Left ventricle myocardium inferior (tissue), 1 donor: Measurements from ENCODE around the gene ELF5. TPM values are rescaled to one million over a fixed set of nuclear protein-coding genes. Genes with fewer than 3 reads are reported as not detected.

Experiments used
- DNase-seq: peaks from one replicate; pipeline ENCODE4 v3.0.0-alpha.2; 2020
- H3K27ac ChIP-seq: fragments of 200-600 bp; replicated peaks from 2 replicates; pipeline ENCODE4 v1.8.0; 2021
- H3K27me3 ChIP-seq: fragments of 200-600 bp; 2 replicates; pipeline ENCODE4 v1.8.0; 2021; ENCODE audit warnings: low read depth
- H3K36me3 ChIP-seq: fragments of 200-600 bp; 2 replicates; pipeline ENCODE4 v1.8.0; 2021
- H3K4me1 ChIP-seq: fragments of 200-600 bp; 2 replicates; pipeline ENCODE4 v1.8.0; 2021
- H3K4me3 ChIP-seq: fragments of 200-600 bp; 2 replicates; pipeline ENCODE4 v1.8.0; 2021; ENCODE audit warnings: mild to moderate bottlenecking, moderate library complexity
- H3K9me3 ChIP-seq: fragments of 200-600 bp; replicated peaks from 2 replicates; pipeline ENCODE4 v1.8.0; 2021
- intact Hi-C: fragments of 100-400 bp; cut with micrococcal nuclease; formaldehyde crosslinking; loops from one replicate; pipeline ENCODE4 v1.11.0; 2022
- total RNA-seq: library from RNA; stranded (reverse); fragmentation: NEBNext Ultra II Directional; extraction: Animal tissue kit (Norgen Biotek cat#: 25700); gene quantifications from one replicate; pipeline ENCODE4 v1.2.1, GENCODE V29; 2021
- TF ChIP-seq, protein P1 (sequence below): fragments of 200-600 bp; IDR thresholded peaks from 2 replicates; pipeline ENCODE4 v1.8.0; 2021; ENCODE audit warnings: antibody characterized with exemption, mild to moderate bottlenecking, borderline replicate concordance
- donor health status: DM: no; HTN: yes; CAD: no; lungs with severe emphysema.

ELF5 gene
- total RNA-seq, 1 donor from 2014 or later: not detected

DNA sequence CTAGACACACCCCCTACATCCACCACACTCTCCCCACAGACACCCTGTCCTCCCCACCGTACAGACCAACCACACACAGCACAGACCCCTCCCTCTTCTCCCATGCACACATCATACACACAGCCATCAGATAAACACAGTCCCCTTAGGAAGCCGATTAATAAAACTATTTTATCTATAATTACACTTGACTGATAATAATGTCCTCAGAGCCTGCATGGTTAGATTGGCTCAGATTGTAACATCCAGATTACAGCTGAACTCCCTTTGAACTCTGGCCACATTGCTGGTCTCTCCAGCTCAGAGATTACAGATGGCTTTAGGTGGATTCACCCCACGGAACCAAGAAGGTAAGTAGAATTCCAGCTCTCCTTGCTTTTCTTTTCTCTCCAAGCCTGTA is 9.5 kb upstream of the ELF5 start:
- H3K27ac ChIP-seq: no peak overlapping the region
- intact Hi-C loops: no loop called here
- DNase-seq: no peak
- no peaks in the 10 kb centered on the region for H3K36me3 ChIP-seq
- H3K4me3 ChIP-seq: no peak overlapping the region
- TF ChIP-seq, protein P1, sequence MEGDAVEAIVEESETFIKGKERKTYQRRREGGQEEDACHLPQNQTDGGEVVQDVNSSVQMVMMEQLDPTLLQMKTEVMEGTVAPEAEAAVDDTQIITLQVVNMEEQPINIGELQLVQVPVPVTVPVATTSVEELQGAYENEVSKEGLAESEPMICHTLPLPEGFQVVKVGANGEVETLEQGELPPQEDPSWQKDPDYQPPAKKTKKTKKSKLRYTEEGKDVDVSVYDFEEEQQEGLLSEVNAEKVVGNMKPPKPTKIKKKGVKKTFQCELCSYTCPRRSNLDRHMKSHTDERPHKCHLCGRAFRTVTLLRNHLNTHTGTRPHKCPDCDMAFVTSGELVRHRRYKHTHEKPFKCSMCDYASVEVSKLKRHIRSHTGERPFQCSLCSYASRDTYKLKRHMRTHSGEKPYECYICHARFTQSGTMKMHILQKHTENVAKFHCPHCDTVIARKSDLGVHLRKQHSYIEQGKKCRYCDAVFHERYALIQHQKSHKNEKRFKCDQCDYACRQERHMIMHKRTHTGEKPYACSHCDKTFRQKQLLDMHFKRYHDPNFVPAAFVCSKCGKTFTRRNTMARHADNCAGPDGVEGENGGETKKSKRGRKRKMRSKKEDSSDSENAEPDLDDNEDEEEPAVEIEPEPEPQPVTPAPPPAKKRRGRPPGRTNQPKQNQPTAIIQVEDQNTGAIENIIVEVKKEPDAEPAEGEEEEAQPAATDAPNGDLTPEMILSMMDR: no peak
- H3K27me3 ChIP-seq: peaks cover 27% of the 10 kb centered on the region
- no peaks in the 10 kb centered on the region for H3K9me3 ChIP-seq
- no peaks in the 10 kb centered on the region for H3K4me1 ChIP-seq

DNA sequence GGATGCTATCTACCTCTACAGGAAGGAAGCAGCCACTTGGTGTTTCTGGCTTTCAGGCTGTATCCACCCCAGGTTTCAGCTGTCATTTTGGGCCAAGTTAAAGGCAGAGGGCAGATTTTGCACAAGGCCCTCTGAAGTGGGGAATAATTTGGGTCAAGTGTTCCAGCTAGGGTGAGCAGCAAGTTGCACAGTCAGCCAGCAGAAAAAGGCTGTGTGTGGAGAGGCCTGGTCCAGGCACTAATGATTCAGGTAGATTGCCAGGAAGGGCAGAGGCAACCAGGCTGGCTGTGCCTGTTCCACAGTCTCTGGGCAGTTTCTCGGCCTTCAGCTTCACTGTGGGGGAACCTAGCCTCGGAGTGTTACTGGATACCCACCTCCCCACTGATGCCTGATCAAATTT is 8.6 kb upstream of the ELF5 start:
- H3K4me3 ChIP-seq: no peak overlapping the region
- DNase-seq: no peak
- H3K27me3 ChIP-seq: peaks cover 27% of the 10 kb centered on the region
- H3K27ac ChIP-seq: no peak overlapping the region
- H3K36me3 ChIP-seq: no peaks in the 10 kb centered on the region
- no peaks in the 10 kb centered on the region for H3K4me1 ChIP-seq
- TF ChIP-seq, protein P1: no peak
- intact Hi-C loops: no loop called here
- no peaks in the 10 kb centered on the region for H3K9me3 ChIP-seq

DNA sequence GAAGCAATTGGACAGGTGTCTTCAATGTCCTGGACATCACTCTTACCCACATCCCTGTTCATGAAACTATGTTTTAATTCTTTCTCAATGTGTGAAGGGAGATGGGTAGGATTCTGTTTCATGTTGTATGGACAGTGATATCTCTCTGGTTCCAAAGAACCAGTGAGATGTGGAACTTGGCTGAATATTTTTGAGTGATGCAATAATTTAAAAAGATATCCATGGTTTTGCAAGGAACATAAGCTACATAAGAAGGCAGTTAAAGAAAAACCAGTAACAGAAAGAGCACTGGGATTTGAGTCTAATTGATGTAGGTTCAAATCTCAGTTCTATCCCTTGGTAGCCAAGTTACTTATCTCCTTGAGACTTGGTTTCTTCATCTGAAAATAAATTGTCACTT is 7.7 kb upstream of the ELF5 start:
- no peak for DNase-seq
- intact Hi-C loops: no loop called here
- H3K4me3 ChIP-seq: no peak overlapping the region
- no peaks in the 10 kb centered on the region for H3K4me1 ChIP-seq
- no peak overlapping the region for H3K27ac ChIP-seq
- TF ChIP-seq, protein P1: no peak
- peaks cover 27% of the 10 kb centered on the region for H3K27me3 ChIP-seq
- no peaks in the 10 kb centered on the region for H3K36me3 ChIP-seq
- no peaks in the 10 kb centered on the region for H3K9me3 ChIP-seq

DNA sequence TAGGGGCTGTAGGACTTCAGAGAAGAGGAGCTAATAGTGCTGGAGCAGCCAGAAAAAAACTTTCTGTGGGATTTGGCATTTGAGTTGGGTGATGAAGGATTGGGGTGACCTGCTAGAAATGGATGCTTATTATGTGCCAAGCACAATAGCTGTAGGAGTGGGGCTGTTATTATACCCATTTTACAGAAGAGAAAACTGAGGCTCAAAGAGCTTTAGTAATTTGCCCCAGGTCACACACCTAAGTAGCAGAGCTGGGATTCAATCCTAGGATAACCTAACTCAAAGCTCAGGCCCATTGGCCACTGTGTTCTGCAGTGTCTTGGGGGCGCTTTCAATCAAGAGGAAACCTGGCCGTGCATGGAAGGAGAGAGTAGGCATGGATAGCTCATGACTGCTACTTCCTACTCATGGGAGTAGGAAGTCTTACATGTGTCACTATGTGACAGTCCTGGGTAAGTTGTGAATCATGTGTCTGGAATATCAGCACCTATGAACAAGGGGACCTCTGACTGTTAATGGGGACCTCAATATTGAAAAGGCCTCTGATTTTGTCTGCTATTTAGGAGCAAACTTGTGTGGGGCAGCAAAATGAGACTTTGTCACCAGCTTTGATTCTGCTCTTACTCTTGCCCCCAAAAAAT is 6.1 kb upstream of the ELF5 start:
- Histone ChIP-seq H3K4me1 (no peaks in the 10 kb centered on the region), H3K4me3 (no peak overlapping the region), H3K27me3 (peaks cover 11% of the 10 kb centered on the region), H3K9me3 (no peaks in the 10 kb centered on the region), H3K27ac (no peak overlapping the region), H3K36me3 (no peaks in the 10 kb centered on the region)
- intact Hi-C loops: loop anchor here (10.0 kb wide), 1 partner anchor 875 kb away; no protein-coding TSS in a partner anchor
- TF ChIP-seq, protein P1: no peak
- no peak for DNase-seq

DNA sequence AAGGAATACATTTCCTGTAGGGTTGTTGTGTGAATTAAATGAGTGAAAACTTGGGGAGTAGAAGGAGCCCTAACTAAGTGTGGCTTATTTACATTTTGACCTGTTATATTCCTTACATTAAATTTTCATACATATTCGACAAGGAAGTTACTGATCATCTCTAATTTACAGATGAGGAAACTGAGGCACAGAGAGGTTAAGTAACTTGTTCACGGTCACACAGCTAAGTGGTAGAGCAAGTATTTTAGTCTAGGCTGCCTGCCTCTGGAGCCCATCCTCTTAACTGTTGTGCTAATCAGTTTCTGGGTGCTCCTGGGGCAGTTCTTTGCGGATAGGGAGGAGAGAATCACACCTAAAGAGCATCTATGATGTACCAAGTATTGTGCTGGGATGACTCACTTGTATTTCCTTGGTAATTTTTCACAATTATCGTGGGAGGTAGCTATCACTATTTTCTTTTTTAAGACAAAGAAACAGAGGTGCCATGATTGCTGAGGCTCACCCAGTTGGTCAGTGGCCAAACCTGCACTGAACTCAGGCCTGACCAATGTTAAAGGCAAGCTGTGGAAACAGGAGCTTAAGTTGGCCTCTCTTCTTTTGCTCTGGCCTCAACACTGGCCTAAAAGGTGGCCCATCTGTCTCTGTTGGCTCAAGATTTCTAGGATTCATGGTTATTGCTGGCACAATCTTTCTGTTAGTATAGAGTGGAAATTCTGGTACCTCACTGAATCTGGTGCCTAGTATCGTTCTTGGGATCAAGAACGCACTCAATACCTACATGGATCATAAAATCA is 2.9 kb upstream of the ELF5 start:
- TF ChIP-seq, protein P1: no peak
- Histone ChIP-seq H3K36me3 (no peaks in the 10 kb centered on the region), H3K9me3 (no peaks in the 10 kb centered on the region), H3K4me1 (no peaks in the 10 kb centered on the region), H3K27ac (no peak overlapping the region), H3K27me3 (peaks cover 3% of the 10 kb centered on the region), H3K4me3 (no peak overlapping the region)
- DNase-seq: no peak
- intact Hi-C loops: loop anchor here (10.0 kb wide), 1 partner anchor 878 kb away; no protein-coding TSS in a partner anchor
